HEK293T (cell line): ENCODE results near the gene CYP4B1.
"Not testable (repeated sequence)": the region's sequence is repeated elsewhere in the genome, so short reads cannot be mapped to it uniquely, and the experiment has no call there.

Experiments
- CTCF ChIA-PET: fragments of 350-600 bp; formaldehyde crosslinking; extraction: SDS; loops from one replicate; lab custom pipeline; 2021; ENCODE audit warnings: antibody characterized with exemption, inconsistent platforms; lab: Yijun Ruan, JAX
- POLR2A ChIA-PET: fragments of 350-600 bp; formaldehyde crosslinking; extraction: SDS; loops from one replicate; lab custom pipeline; 2020; ENCODE audit warnings: antibody characterized with exemption, inconsistent platforms; lab: Yijun Ruan, JAX
- DNase-seq: peaks from one replicate; pipeline ENCODE4 v3.0.0; 2012; ENCODE audit warnings: mixed read lengths; ENCODE audit errors: extremely low spot score
- ARNT ChIP-seq: fragments of 450-650 bp; IDR thresholded peaks from 2 replicates; pipeline ENCODE4 v1.6.1; 2017; ENCODE audit warnings: mild to moderate bottlenecking
- BHLHE40 ChIP-seq: fragments of 450-650 bp; IDR thresholded peaks from 2 replicates; pipeline ENCODE4 v1.6.1; 2016; ENCODE audit warnings: mild to moderate bottlenecking, moderate library complexity, borderline replicate concordance
- CTBP1 ChIP-seq: fragments of 450-650 bp; IDR thresholded peaks from 2 replicates; pipeline ENCODE4 v1.6.1; 2016; ENCODE audit warnings: borderline replicate concordance
- ELF4 ChIP-seq: fragments of 450-650 bp; IDR thresholded peaks from 2 replicates; pipeline ENCODE4 v1.6.1; 2017; ENCODE audit warnings: antibody characterized with exemption
- FOXA1 ChIP-seq: fragments of 450-650 bp; IDR thresholded peaks from 2 replicates; pipeline ENCODE4 v1.6.1; 2016; ENCODE audit warnings: mild to moderate bottlenecking
- FOXK2 ChIP-seq: fragments of 450-650 bp; IDR thresholded peaks from 2 replicates; pipeline ENCODE4 v1.6.1; 2016; ENCODE audit warnings: mild to moderate bottlenecking
- FOXM1 ChIP-seq: fragments of 450-650 bp; IDR thresholded peaks from 2 replicates; pipeline ENCODE4 v1.6.1; 2017; ENCODE audit warnings: mild to moderate bottlenecking, borderline replicate concordance
- HDGF ChIP-seq: fragments of 450-650 bp; IDR thresholded peaks from 2 replicates; pipeline ENCODE4 v1.6.1; 2017; ENCODE audit warnings: antibody characterized with exemption, borderline replicate concordance
- L3MBTL2 ChIP-seq: fragments of 450-650 bp; conservative IDR thresholded peaks from 2 replicates; pipeline ENCODE4 v1.6.1; 2016; ENCODE audit warnings: mild to moderate bottlenecking
- LEF1 ChIP-seq: fragments of 450-650 bp; IDR thresholded peaks from 2 replicates; pipeline ENCODE4 v1.6.1; 2017; ENCODE audit warnings: mild to moderate bottlenecking, borderline replicate concordance
- NFRKB ChIP-seq: fragments of 450-650 bp; IDR thresholded peaks from 2 replicates; pipeline ENCODE4 v1.6.1; 2016; ENCODE audit warnings: mild to moderate bottlenecking, moderate library complexity
- PKNOX1 ChIP-seq: fragments of 450-650 bp; IDR thresholded peaks from 2 replicates; pipeline ENCODE4 v1.6.1; 2016
- SP1 ChIP-seq: fragments of 450-650 bp; IDR thresholded peaks from 2 replicates; pipeline ENCODE4 v1.6.1; 2017
- SUZ12 ChIP-seq: fragments of 450-650 bp; IDR thresholded peaks from 2 replicates; pipeline ENCODE4 v1.6.1; 2016; ENCODE audit warnings: mild to moderate bottlenecking
- TARDBP ChIP-seq: fragments of 450-650 bp; IDR thresholded peaks from 2 replicates; pipeline ENCODE4 v1.6.1; 2016
- ZNF384 ChIP-seq: fragments of 450-650 bp; IDR thresholded peaks from 2 replicates; pipeline ENCODE4 v1.6.1; 2016

The CYP4B1 gene

DNA sequence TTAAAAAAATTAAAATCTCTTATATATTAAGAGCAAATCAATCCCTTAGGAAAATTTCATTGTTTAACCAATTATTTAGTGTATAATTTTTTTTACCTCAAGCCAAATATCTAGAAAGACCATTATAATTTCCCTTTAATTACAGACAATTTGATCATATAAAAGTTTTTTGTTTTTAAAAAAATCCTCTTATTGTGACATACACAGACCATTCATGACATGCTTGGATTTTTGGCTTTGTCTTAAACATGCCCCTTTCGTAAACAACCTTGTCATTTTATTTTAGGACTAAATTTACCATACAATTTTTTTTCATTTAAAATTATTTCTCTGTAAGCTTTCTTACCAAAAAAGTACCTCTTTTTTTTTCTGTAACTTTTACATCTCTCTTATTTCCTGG lies 14.2 kb upstream of the CYP4B1 start:
- POLR2A ChIA-PET = no interaction called here
- no peak for DNase-seq
- CTCF ChIA-PET = no interaction called here
- no peak for TF ChIP-seq LEF1
- no peak for TF ChIP-seq PKNOX1
- no peak for TF ChIP-seq SUZ12
- no peak for TF ChIP-seq ARNT
- TF ChIP-seq ZNF384 = no peak
- TF ChIP-seq BHLHE40 = no peak
- no peak for TF ChIP-seq FOXK2
- TF ChIP-seq NFRKB = no peak
- no peak for TF ChIP-seq HDGF
- no peak for TF ChIP-seq SP1
- TF ChIP-seq CTBP1 = no peak
- TF ChIP-seq TARDBP = no peak
- no peak for TF ChIP-seq ELF4
- no peak for TF ChIP-seq L3MBTL2
- TF ChIP-seq FOXM1 = no peak
- no peak for TF ChIP-seq FOXA1

DNA sequence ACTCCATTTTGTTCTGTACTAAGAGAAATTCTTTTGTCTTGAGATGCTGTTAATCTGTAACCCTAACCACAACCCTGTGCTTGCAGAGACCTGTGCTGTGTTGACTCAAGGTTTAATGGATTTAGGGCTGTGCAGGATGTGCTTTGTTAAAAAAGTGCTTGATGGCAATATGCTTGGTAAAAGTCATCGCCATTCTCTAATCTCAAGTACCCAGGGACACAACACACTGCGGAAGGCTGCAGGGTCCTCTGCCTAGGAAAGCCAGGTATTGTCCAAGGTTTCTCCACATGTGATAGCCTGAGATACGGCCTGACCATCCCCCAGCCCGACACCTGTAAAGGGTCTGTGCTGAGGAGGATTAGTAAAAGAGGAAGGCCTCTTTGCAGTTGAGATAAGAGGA lies 10.2 kb upstream of the CYP4B1 start:
- DNase-seq, POLR2A ChIA-PET, CTCF ChIA-PET: not testable (repeated sequence)

DNA sequence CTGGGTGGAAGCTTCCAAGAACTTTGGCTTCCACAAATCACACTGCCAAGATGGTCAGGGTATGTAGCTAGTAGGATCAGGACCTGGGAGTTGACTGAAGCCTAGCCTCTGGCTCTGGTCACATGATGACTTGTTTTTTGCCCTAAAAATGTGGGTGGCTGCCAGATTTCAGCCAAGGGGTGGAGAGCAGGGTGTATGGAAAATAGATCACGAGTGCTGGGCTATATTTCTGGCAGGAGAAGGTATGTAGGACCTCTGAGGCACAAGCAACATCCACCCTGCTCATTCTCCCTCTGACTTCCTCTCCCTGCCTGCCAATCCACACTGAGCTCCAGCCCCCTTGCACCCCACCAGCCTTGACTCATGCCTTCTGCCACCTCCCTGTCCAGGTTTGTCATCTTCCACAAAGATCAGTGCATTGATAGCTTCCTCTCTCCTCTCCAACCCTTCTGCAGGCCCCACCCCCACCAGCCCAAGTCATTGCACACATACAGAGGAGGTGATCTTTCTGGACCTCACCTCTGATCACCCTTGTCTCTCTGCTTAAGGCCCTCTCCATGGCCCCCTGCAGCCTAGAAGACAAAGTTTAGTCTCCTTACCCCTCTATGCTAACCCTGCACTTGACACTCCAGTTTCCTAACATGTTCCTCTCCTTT lies 8.3 kb upstream of the CYP4B1 start:
- TF ChIP-seq ARNT = no peak
- TF ChIP-seq L3MBTL2 = no peak
- TF ChIP-seq LEF1 = no peak
- TF ChIP-seq ELF4 = no peak
- TF ChIP-seq HDGF = no peak
- no peak for TF ChIP-seq FOXM1
- TF ChIP-seq NFRKB = no peak
- no peak for TF ChIP-seq PKNOX1
- no peak for TF ChIP-seq SP1
- no peak for TF ChIP-seq BHLHE40
- TF ChIP-seq SUZ12 = no peak
- no peak for TF ChIP-seq CTBP1
- no peak for TF ChIP-seq FOXK2
- TF ChIP-seq ZNF384 = no peak
- no peak for TF ChIP-seq FOXA1
- TF ChIP-seq TARDBP = no peak
- CTCF ChIA-PET = no interaction called here
- no peak for DNase-seq
- POLR2A ChIA-PET = no interaction called here

DNA sequence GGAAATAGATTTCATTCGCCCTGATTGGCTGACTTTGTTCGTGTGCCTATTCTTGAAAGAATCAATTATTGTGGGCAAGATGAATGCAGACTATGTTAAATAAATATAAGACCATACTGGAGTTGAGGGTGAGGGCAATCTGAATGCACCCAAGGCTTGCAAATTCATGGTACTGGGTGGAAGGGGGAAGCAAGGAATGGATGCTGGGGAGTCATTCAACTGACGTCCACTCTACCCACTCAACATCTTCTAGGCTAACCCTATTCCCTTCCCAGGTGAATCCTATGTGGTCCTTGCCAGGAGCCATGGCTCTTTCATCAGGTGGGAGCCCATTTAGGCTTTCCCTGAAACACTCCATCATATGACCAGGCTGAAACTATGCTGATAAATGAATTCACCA lies 5.7 kb upstream of the CYP4B1 start:
- peak; percentile 1 for DNase-seq
- POLR2A ChIA-PET = no interaction called here

DNA sequence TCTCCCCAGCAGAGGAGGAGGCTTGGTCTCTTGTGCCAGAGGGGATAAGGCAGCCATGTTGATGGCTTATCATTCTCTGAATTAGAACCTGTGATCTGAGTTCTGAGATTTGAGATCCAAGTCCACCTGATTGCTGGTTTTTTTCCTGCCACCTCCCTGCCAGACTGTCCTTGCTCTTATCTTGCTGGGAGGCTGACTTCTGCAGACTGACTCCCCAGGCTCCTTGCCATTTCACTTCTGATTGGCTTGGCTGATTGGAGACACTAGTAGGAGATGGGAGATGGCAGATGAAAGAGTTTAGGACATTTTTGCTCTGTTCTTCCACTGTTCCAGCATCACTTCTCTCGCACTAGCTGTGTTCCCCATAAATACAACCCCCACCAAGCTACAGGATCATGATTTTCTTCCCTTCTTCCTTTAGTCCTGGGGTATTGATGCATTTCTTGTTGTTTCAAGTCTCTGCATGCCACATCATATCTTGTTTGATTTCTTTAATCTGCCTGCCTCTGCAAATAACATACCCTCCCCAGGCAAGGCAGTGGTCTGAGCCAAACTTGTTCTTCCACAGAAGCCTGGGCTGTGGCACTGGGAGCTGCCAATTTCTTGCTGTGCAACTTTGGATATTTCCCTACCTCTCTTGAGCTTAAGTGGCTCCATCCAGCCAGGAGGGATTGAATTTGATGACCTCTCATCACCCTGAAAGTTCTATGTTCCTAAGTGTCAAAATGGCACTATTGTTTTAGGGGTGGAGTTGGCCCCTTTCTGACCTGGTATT lies 963 bp upstream of the CYP4B1 start:
- peak; percentile 1 for DNase-seq
- POLR2A ChIA-PET = no interaction called here
- CTCF ChIA-PET = interaction anchor here (0.7 kb wide), 1 partner anchor 394 kb away, joined by 3 read pairs; no protein-coding TSS in a partner anchor
- no peak for TF ChIP-seq SP1
- TF ChIP-seq SUZ12 = no peak
- TF ChIP-seq FOXM1 = no peak
- TF ChIP-seq ZNF384 = no peak
- TF ChIP-seq HDGF = no peak
- TF ChIP-seq FOXA1 = no peak
- TF ChIP-seq TARDBP = no peak
- TF ChIP-seq ELF4 = no peak
- no peak for TF ChIP-seq L3MBTL2
- TF ChIP-seq PKNOX1 = no peak
- no peak for TF ChIP-seq NFRKB

More for the DNA sequence above, 5.7 kb upstream of the CYP4B1 start:
- CTCF ChIA-PET = no interaction called here
- no peak for TF ChIP-seq FOXA1
- TF ChIP-seq HDGF = no peak
- no peak for TF ChIP-seq BHLHE40
- TF ChIP-seq ARNT = no peak
- TF ChIP-seq SP1 = no peak
- no peak for TF ChIP-seq PKNOX1
- TF ChIP-seq ELF4 = no peak
- no peak for TF ChIP-seq ZNF384

DNA sequence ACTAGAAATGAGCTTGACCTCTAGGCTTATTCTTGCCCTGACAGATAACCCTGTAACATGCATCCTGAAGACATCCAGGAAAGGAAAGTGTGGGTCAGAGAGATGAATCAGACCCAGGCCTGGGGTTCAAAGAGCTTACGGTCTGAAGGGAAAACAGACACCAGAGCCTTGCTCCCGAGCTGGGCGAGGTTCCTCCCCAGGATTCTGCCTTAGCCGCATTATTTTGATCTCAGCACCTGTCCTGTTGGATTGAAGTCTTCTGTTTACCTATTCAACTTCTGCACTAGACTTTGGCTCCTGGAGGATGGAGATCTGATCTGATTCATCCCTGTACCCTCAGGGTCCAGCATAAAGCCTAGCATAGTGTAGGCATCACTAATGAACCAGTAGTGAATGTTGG lies 1.9 kb downstream of the CYP4B1 start:
- ChIA-PET POLR2A (no interaction called here), CTCF (no interaction called here)
- no peak for TF ChIP-seq SP1
- no peak for TF ChIP-seq ELF4
- TF ChIP-seq ARNT = no peak
- TF ChIP-seq CTBP1 = no peak
- DNase-seq = no peak
